GM21723 (cell line): ENCODE results near the gene KLHDC4.

Source experiments
- ATAC-seq: cut with Tn5 transposase; IDR thresholded peaks from one replicate; pipeline ENCODE4 v1.9.1; 2021; ENCODE audit warnings: mild to moderate bottlenecking, moderate library complexity; ENCODE audit not compliant: unreplicated experiment

KLHDC4 gene

GRCh38 chr16:87662254-87663204, 103.3 kb downstream of the KLHDC4 start:
- ATAC-seq, result no peak

- no peak for ATAC-seq
Measured at GRCh38 chr16:87661561-87661960, 104.2 kb downstream of the KLHDC4 start.

GRCh38 chr16:87658564-87659225, 107.1 kb downstream of the KLHDC4 start:
- ATAC-seq, result no peak
